ENCODE measurements around the gene R3HDM1.
"Not testable (repeated sequence)": the region's sequence is repeated elsewhere in the genome, so short reads cannot be mapped to it uniquely, and the experiment has no call there.

Gene R3HDM1

GRCh38 chr2:135600915-135601314 lies 69.6 kb downstream of the R3HDM1 start:
- Histone ChIP-seq H3K9ac (no peak overlapping the region), H3K4me1 (no peaks in the 10 kb centered on the region), H3K27me3 (no peaks in the 10 kb centered on the region), H3K9me3 (0 out of 2 replicates have a peak, but pooled peaks cover 2% of the 10 kb centered on the region), H3K4me3 (no peak overlapping the region), H3K27ac (no peak overlapping the region), H3K36me3 (peaks cover 38% of the 10 kb centered on the region), H3K4me2 (no peak overlapping the region), H4K20me1 (0 out of 2 replicates have a peak, but pooled peaks cover 23% of the 10 kb centered on the region)
- no peak for TF ChIP-seq Cebpa-rat (IDR thresholded peaks at IDR 0.05)

GRCh38 chr2:135603543-135603942 lies 72.3 kb downstream of the R3HDM1 start:
- Histone ChIP-seq H3K27me3 (no peaks in the 10 kb centered on the region), H3K9ac (no peak overlapping the region), H3K36me3 (peaks cover 60% of the 10 kb centered on the region), H3K4me2 (no peak overlapping the region), H3K9me3 (0 out of 2 replicates have a peak, but pooled peaks cover 4% of the 10 kb centered on the region), H3K4me1 (no peaks in the 10 kb centered on the region), H3K4me3 (no peak overlapping the region), H4K20me1 (0 out of 2 replicates have a peak, but pooled peaks cover 23% of the 10 kb centered on the region), H3K27ac (no peak overlapping the region)
- TF ChIP-seq Cebpa-rat (IDR thresholded peaks at IDR 0.05), result no peak

- H3K4me1 ChIP-seq, result no peaks in the 10 kb centered on the region
- no peak overlapping the region for H3K27ac ChIP-seq
- peaks cover 80% of the 10 kb centered on the region for H3K36me3 ChIP-seq
- TF ChIP-seq Cebpa-rat (IDR thresholded peaks at IDR 0.05), result no peak
- H4K20me1 ChIP-seq, result no peaks in the 10 kb centered on the region
- no peak overlapping the region for H3K9ac ChIP-seq
- 0 out of 2 replicates have a peak, but pooled peaks cover 4% of the 10 kb centered on the region for H3K9me3 ChIP-seq
- no peaks in the 10 kb centered on the region for H3K27me3 ChIP-seq
- H3K4me2 ChIP-seq, result no peak overlapping the region
- H3K4me3 ChIP-seq, result no peak overlapping the region
These were observed 76.3 kb downstream of the R3HDM1 start for GRCh38 chr2:135607561-135607960.

GRCh38 chr2:135612319-135612718 lies 81.0 kb downstream of the R3HDM1 start:
- Histone ChIP-seq H3K9ac (no peak overlapping the region), H3K4me3 (no peak overlapping the region), H3K4me1 (no peaks in the 10 kb centered on the region; the same call in 1 of the 2 replicates), H4K20me1 (no peaks in the 10 kb centered on the region), H3K36me3 (peaks cover 46% of the 10 kb centered on the region), H3K9me3 (no peaks in the 10 kb centered on the region), H3K4me2 (no peak overlapping the region), H3K27me3 (no peaks in the 10 kb centered on the region), H3K27ac (no peak overlapping the region)
- TF ChIP-seq Cebpa-rat (IDR thresholded peaks at IDR 0.05), result no peak

GRCh38 chr2:135615404-135615803 lies 84.1 kb downstream of the R3HDM1 start:
- Histone ChIP-seq H3K9me3 (no peaks in the 10 kb centered on the region), H3K27me3 (no peaks in the 10 kb centered on the region), H3K36me3 (peaks cover 21% of the 10 kb centered on the region), H3K9ac (no peak overlapping the region), H3K4me1 (no peaks in the 10 kb centered on the region; the same call in 1 of the 2 replicates), H3K27ac (no peak overlapping the region), H3K4me2 (no peak overlapping the region), H4K20me1 (no peaks in the 10 kb centered on the region), H3K4me3 (no peak overlapping the region)
- no peak for TF ChIP-seq Cebpa-rat (IDR thresholded peaks at IDR 0.05)

- H3K36me3 ChIP-seq, result peaks cover 11% of the 10 kb centered on the region
- no peak overlapping the region for H3K9ac ChIP-seq
- H4K20me1 ChIP-seq, result no peaks in the 10 kb centered on the region
- H3K27ac ChIP-seq, result no peak overlapping the region
- H3K4me2 ChIP-seq, result no peak overlapping the region
- TF ChIP-seq Cebpa-rat (IDR thresholded peaks at IDR 0.05), result no peak
- no peaks in the 10 kb centered on the region for H3K27me3 ChIP-seq
- no peaks in the 10 kb centered on the region for H3K9me3 ChIP-seq
- no peak overlapping the region for H3K4me3 ChIP-seq
- no peaks in the 10 kb centered on the region; the same call in 1 of the 2 replicates for H3K4me1 ChIP-seq
These were observed 86.3 kb downstream of the R3HDM1 start for GRCh38 chr2:135617501-135618015.

GRCh38 chr2:135620198-135620597 lies 88.9 kb downstream of the R3HDM1 start:
- H3K36me3 ChIP-seq, result peaks cover 28% of the 10 kb centered on the region
- H3K9ac ChIP-seq, result no peak overlapping the region
- no peaks in the 10 kb centered on the region for H3K9me3 ChIP-seq
- no peaks in the 10 kb centered on the region for H3K27me3 ChIP-seq
- H3K4me1 ChIP-seq, result no peaks in the 10 kb centered on the region; the same call in 1 of the 2 replicates
- no peak overlapping the region for H3K27ac ChIP-seq
- no peak overlapping the region for H3K4me2 ChIP-seq
- no peaks in the 10 kb centered on the region for H4K20me1 ChIP-seq
- TF ChIP-seq Cebpa-rat (IDR thresholded peaks at IDR 0.05), result no peak
- no peak overlapping the region for H3K4me3 ChIP-seq

- H3K4me3 ChIP-seq, result no peak overlapping the region
- no peaks in the 10 kb centered on the region for H4K20me1 ChIP-seq
- no peak for TF ChIP-seq Cebpa-rat (IDR thresholded peaks at IDR 0.05)
- H3K27me3 ChIP-seq, result no peaks in the 10 kb centered on the region
- peaks cover 46% of the 10 kb centered on the region for H3K36me3 ChIP-seq
- no peaks in the 10 kb centered on the region for H3K4me1 ChIP-seq
- H3K27ac ChIP-seq, result no peak overlapping the region
- H3K4me2 ChIP-seq, result no peak overlapping the region
- H3K9ac ChIP-seq, result no peak overlapping the region
- no peaks in the 10 kb centered on the region for H3K9me3 ChIP-seq
These were observed 98.2 kb downstream of the R3HDM1 start for GRCh38 chr2:135629520-135629919.

GRCh38 chr2:135630034-135630433 lies 98.8 kb downstream of the R3HDM1 start:
- H3K4me1 ChIP-seq, H3K27ac ChIP-seq, H4K20me1 ChIP-seq, H3K4me3 ChIP-seq, H3K4me2 ChIP-seq, H3K9me3 ChIP-seq, H3K9ac ChIP-seq, H3K27me3 ChIP-seq: not testable (repeated sequence)
- H3K36me3 ChIP-seq, result peaks cover 42% of the 10 kb centered on the region

GRCh38 chr2:135630488-135630887 lies 99.2 kb downstream of the R3HDM1 start:
- Histone ChIP-seq H3K9me3 (no peaks in the 10 kb centered on the region), H3K27me3 (no peaks in the 10 kb centered on the region), H3K4me2 (no peak overlapping the region), H3K4me1 (no peaks in the 10 kb centered on the region), H3K27ac (no peak overlapping the region), H4K20me1 (no peaks in the 10 kb centered on the region), H3K4me3 (no peak overlapping the region), H3K9ac (no peak overlapping the region), H3K36me3 (peaks cover 42% of the 10 kb centered on the region)
- TF ChIP-seq Cebpa-rat (IDR thresholded peaks at IDR 0.05), result no peak

GRCh38 chr2:135633582-135633981 lies 102.3 kb downstream of the R3HDM1 start:
- Histone ChIP-seq H3K27ac (no peak overlapping the region), H3K9ac (no peak overlapping the region), H3K4me3 (no peak overlapping the region), H4K20me1 (no peaks in the 10 kb centered on the region), H3K9me3 (no peaks in the 10 kb centered on the region), H3K4me2 (no peak overlapping the region), H3K36me3 (peaks cover 60% of the 10 kb centered on the region), H3K27me3 (no peaks in the 10 kb centered on the region), H3K4me1 (no peaks in the 10 kb centered on the region)
- TF ChIP-seq Cebpa-rat (IDR thresholded peaks at IDR 0.05), result no peak
